K562 (cell line): Measurements from ENCODE around the gene B4GALNT4. TPM values are rescaled to one million over a fixed set of nuclear protein-coding genes. Genes with fewer than 3 reads are reported as not detected.
"Not testable (repeated sequence)": the region's sequence is repeated elsewhere in the genome, so short reads cannot be mapped to it uniquely, and the experiment has no call there.

Source experiments
- ATAC-seq: fragments of 200-7000 bp; cut with Tn5 transposase; 3 replicates; pipeline ENCODE4 v1.9.1; 2020; ENCODE audit warnings: moderate library complexity
- BruUV-seq: library from RNA; stranded (reverse); fragments of 400-500 nt; replicated peaks from 2 replicates; lab custom pipeline; 2021; lab: Mats Ljungman, UMichigan
- CTCF ChIA-PET: fragments of 300-600 bp; formaldehyde crosslinking; extraction: SDS; loops from one replicate; lab custom pipeline; 2021; ENCODE audit warnings: low intra/inter-chr PET ratio; lab: Yijun Ruan, JAX
- POLR2A ChIA-PET: fragments of 300-600, 350-650 bp; sonication (Branson Sonifier 250); formaldehyde crosslinking; extraction: SDS; loops from one replicate; lab custom pipeline; 2021; ENCODE audit warnings: antibody characterized with exemption, inconsistent platforms; lab: Yijun Ruan, JAX
- DNase-seq, 4 experiments: peaks; one replicate each; pipeline versions ENCODE4 v3.0.0 to v3.0.0-alpha.2; 2011 to 2018; ENCODE audit warnings: low spot score in 3 of 4, mixed read lengths in 3 of 4; ENCODE audit errors: extremely low read depth in 1 of 4
- FAIRE-seq: peaks from 2 replicates; lab custom pipeline; 2011; peaks lifted over from hg19 to GRCh38; lab: Jason Lieb, UNC
- H2AFZ ChIP-seq: 2 replicates; pipeline ENCODE4 v1.6.0; 2011; ENCODE audit warnings: low read depth, low read length, control low read depth, inconsistent platforms
- H3K27ac ChIP-seq: fragments of 200-600 bp; 3 replicates; pipeline ENCODE4 v1.8.0; 2011; ENCODE audit warnings: low read depth, mild to moderate bottlenecking, control low read depth, inconsistent platforms, low read length, moderate library complexity, mixed read lengths; ENCODE audit errors: extremely low read depth
- H3K27me3 ChIP-seq, 2 experiments: fragments of 300-600 bp in 1 of 2; 2 replicates in 1 of 2; 3 replicates in 1 of 2; pipeline versions ENCODE4 v1.6.0 to v1.8.0; 2011; ENCODE audit warnings: inconsistent platforms in 2 of 2, low read length in 2 of 2, mild to moderate bottlenecking in 1 of 2, mixed read lengths in 1 of 2, moderate library complexity in 1 of 2; ENCODE audit not compliant: control insufficient read depth in 2 of 2, insufficient read depth in 2 of 2
- H3K36me3 ChIP-seq: fragments of 300-600 bp; 3 replicates; pipeline ENCODE4 v1.8.0; 2011; ENCODE audit warnings: mild to moderate bottlenecking, low read length, inconsistent platforms; ENCODE audit not compliant: control insufficient read depth, insufficient read depth
- H3K4me1 ChIP-seq, 2 experiments: fragments of 200-600 bp in 1 of 2; replicated peaks in 1 of 2; 2 replicates in 1 of 2; 3 replicates in 1 of 2; pipeline versions ENCODE4 v1.5.1 to v1.8.0; 2011; ENCODE audit warnings: inconsistent platforms in 2 of 2, low read length in 2 of 2, mild to moderate bottlenecking in 1 of 2, mixed read lengths in 1 of 2, moderate library complexity in 1 of 2; ENCODE audit not compliant: control insufficient read depth in 2 of 2, insufficient read depth in 2 of 2
- H3K4me2 ChIP-seq: 2 replicates; pipeline ENCODE4 v1.6.1; 2011; ENCODE audit warnings: low read length, control low read depth, inconsistent platforms, mixed read lengths; ENCODE audit not compliant: insufficient read depth
- H3K4me3 ChIP-seq: fragments of 200-600 bp; sonication (generic), shearing (Covaris generic); 2 replicates; pipeline ENCODE4 v1.5.1; 2016; ENCODE audit warnings: control low read depth, inconsistent platforms
- H3K79me2 ChIP-seq: fragments of 200-600 bp; 3 replicates; pipeline ENCODE4 v1.8.0; 2011; ENCODE audit warnings: low read length, inconsistent platforms; ENCODE audit not compliant: control insufficient read depth, insufficient read depth
- H3K9ac ChIP-seq, 2 experiments: 2 replicates each; pipeline versions ENCODE4 v1.6.0 to v1.6.1; 2011; ENCODE audit warnings: low read depth in 2 of 2, low read length in 2 of 2, control low read depth in 1 of 2, inconsistent platforms in 1 of 2, mild to moderate bottlenecking in 1 of 2, mixed read lengths in 1 of 2; ENCODE audit not compliant: insufficient read depth in 1 of 2
- H3K9me1 ChIP-seq: one replicate; pipeline ENCODE4 v1.6.0; 2011; ENCODE audit warnings: inconsistent platforms, mild to moderate bottlenecking, low read length, moderate library complexity; ENCODE audit not compliant: control insufficient read depth, insufficient read depth
- H3K9me3 ChIP-seq: replicated peaks from 2 replicates; pipeline ENCODE4 v1.5.1; 2011; ENCODE audit warnings: low read depth, low read length, inconsistent platforms; ENCODE audit not compliant: control insufficient read depth, insufficient read depth
- H4K20me1 ChIP-seq: replicated peaks from 2 replicates; pipeline ENCODE4 v1.6.1; 2011; ENCODE audit warnings: low read length, inconsistent platforms, mixed read lengths; ENCODE audit not compliant: control insufficient read depth, insufficient read depth
- ADNP ChIP-seq: fragments of 200-800 bp; sonication (Bioruptor generic); IDR thresholded peaks from 2 replicates; pipeline ENCODE4 v1.6.1; 2016; ENCODE audit warnings: missing genetic modification characterization, missing compliant biosample characterization
- CC2D1A ChIP-seq: fragments of 450-650 bp; IDR thresholded peaks from 2 replicates; pipeline ENCODE4 v1.6.1; 2017; ENCODE audit warnings: mild to moderate bottlenecking
- WGBS: fragments of 100-300 bp; shearing (Covaris generic); methylation state at CpG from one replicate; pipeline ENCODE4 v1.1.6; 2016; ENCODE audit warnings: low coverage, mixed read lengths; ENCODE audit not compliant: insufficient coverage; ENCODE audit errors: missing lambda C conversion rate; 5-methylcytosine and 5-hydroxymethylcytosine counted together
- in situ Hi-C: fragments of 300-500 bp; cut with MboI; formaldehyde crosslinking; loops from 4 replicates; pipeline ENCODE4 v1.15.0; 2018; ENCODE audit warnings: inconsistent platforms, mixed read lengths
- intact Hi-C: fragments of 100-400 bp; cut with micrococcal nuclease; formaldehyde crosslinking; loops from 2 replicates; pipeline ENCODE4 v1.14.2; 2022
- polyA plus RNA-seq, 8 experiments: library from polyadenylated mRNA; depleted of rRNA in 4 of 8; stranded (reverse) in 5 of 8; unstranded in 3 of 8; fragments of >200 nt; fragmentation: Nextera tagmentation in 2 of 8; fragmentation: Illumina TruSeq in 1 of 8; extraction: Ambion mirVana in 2 of 8; extraction: Trizol in 1 of 8; gene quantifications; 2 replicates each; pipeline versions ENCODE4 v1.2.1 to v1.2.3, GENCODE V29; 2011 to 2014; ENCODE audit warnings: inconsistent platforms in 1 of 8, missing spikeins in 1 of 8
- total RNA-seq, 7 experiments: library from RNA; depleted of rRNA in 6 of 7; stranded (reverse); fragments of >200 nt in 6 of 7; fragmentation: Illumina TruSeq in 2 of 7; extraction: Trizol in 2 of 7; gene quantifications; 2 replicates each; pipeline versions ENCODE4 v1.2.1 to v1.2.3, GENCODE V29; 2011 to 2021; ENCODE audit warnings: low replicate concordance in 1 of 7
- TF ChIP-seq, protein P1 (sequence below): fragments of 450-650 bp; conservative IDR thresholded peaks from 2 replicates; pipeline ENCODE4 v1.6.1; 2016; ENCODE audit warnings: missing genetic modification characterization, low read depth, mild to moderate bottlenecking, control low read depth, missing compliant biosample characterization
- TF ChIP-seq, protein P2 (sequence below), 3 experiments: fragments of 200-800 bp in 1 of 3; sonication (Bioruptor generic) in 1 of 3; sonication (generic) in 1 of 3; formaldehyde crosslinking in 1 of 3; IDR thresholded peaks; 2 replicates each; pipeline versions ENCODE4 v1.6.1 to v1.8.0; 2016 to 2022; ENCODE audit warnings: mild to moderate bottlenecking in 2 of 3, missing compliant biosample characterization in 2 of 3, missing genetic modification characterization in 2 of 3, missing genetic modification reagents in 1 of 3
- TF ChIP-seq, protein P3 (sequence below), 2 experiments: IDR thresholded peaks; 2 replicates each; pipeline ENCODE4 v1.6.1; 2011; ENCODE audit warnings: borderline replicate concordance in 1 of 2, control low read depth in 1 of 2, low read depth in 1 of 2, low read length in 1 of 2, mild to moderate bottlenecking in 1 of 2, mixed read lengths in 1 of 2, moderate library complexity in 1 of 2; ENCODE audit not compliant: insufficient read depth in 1 of 2, insufficient read length in 1 of 2, poor library complexity in 1 of 2, severe bottlenecking in 1 of 2; ENCODE audit errors: extremely low read depth in 1 of 2
- TF ChIP-seq, protein P4 (sequence below): sonication (generic); formaldehyde crosslinking; IDR thresholded peaks from 2 replicates; pipeline ENCODE4 v1.9.0; 2022; ENCODE audit warnings: mild to moderate bottlenecking, missing genetic modification reagents
- TF ChIP-seq, protein P5 (sequence below): fragments of 200-800 bp; sonication (Bioruptor generic); IDR thresholded peaks from 2 replicates; pipeline ENCODE4 v1.6.1; 2017; ENCODE audit warnings: missing genetic modification characterization, missing compliant biosample characterization
- TF ChIP-seq, protein P6 (sequence below): fragments of 450-650 bp; IDR thresholded peaks from 2 replicates; pipeline ENCODE4 v1.6.1; 2017; ENCODE audit warnings: antibody characterized with exemption
- TF ChIP-seq, protein P7 (sequence below): sonication (generic); formaldehyde crosslinking; IDR thresholded peaks from 2 replicates; pipeline ENCODE4 v1.9.0; 2022; ENCODE audit warnings: mild to moderate bottlenecking, missing genetic modification reagents

Gene B4GALNT4
- total and polyA plus RNA-seq, 9 of the 15 experiments (the other 6 are each of a cell fraction or from before 2014, with no cell fraction given): 0.20 to 37.1 (median 10.8) TPM; not detected in 1

DNA sequence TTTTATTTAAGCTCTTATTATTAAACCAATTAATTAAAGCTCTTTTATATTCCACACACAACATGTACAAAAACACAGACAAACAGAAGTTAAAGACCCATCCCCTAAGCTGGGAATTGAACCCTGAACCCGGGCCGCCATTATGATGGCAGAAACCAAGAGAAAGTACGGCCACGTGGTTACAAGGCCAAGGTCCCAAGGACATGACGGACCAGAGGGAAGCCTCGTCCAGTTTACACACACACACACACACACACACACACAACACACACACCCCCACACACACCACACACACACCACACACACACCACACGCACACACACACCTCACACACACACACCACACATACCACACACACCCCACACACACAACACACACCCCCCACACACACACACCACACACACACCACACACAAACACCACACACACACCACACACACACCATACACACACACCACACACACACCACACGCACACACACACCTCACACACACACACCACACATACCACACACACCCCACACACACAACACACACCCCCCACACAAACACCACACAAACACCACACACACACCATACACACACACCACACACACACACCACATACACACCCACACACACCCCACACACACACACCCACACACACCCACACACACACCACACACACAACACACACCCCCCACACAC lies 19.9 kb upstream of the B4GALNT4 start:
- H3K36me3 ChIP-seq, H3K4me3 ChIP-seq, ATAC-seq, CTCF ChIA-PET, H3K9me1 ChIP-seq, H3K4me2 ChIP-seq, H3K27me3 ChIP-seq, intact Hi-C loops, H3K9me3 ChIP-seq, H3K79me2 ChIP-seq, in situ Hi-C loops, BruUV-seq, H4K20me1 ChIP-seq: not testable (repeated sequence)
- WGBS: 85% methylated on average over 5 of the region's 8 CpGs
- Histone ChIP-seq H2AFZ (peak overlapping the region; percentile 83), H3K27ac (peak overlapping the region; percentile 88; the same call in 2 of the 3 replicates), H3K9ac (peak overlapping the region in 1 of 2 experiments; percentile 75; a peak in 2 of 4 replicates), H3K4me1 (peaks cover 56 to 61% of the 10 kb centered on the region in 2 experiments)
- POLR2A ChIA-PET: interaction anchor here (1.0 to 1.1 kb wide), 3 partner anchors 20 to 142 kb away, joined by 3 to 5 read pairs (median 5); partner anchors contain the start of genes BET1L and RIC8A
- peak in 1 of 4 experiments; percentile 8 for DNase-seq
- FAIRE-seq: peak; percentile 78
- TF ChIP-seq, protein P1, sequence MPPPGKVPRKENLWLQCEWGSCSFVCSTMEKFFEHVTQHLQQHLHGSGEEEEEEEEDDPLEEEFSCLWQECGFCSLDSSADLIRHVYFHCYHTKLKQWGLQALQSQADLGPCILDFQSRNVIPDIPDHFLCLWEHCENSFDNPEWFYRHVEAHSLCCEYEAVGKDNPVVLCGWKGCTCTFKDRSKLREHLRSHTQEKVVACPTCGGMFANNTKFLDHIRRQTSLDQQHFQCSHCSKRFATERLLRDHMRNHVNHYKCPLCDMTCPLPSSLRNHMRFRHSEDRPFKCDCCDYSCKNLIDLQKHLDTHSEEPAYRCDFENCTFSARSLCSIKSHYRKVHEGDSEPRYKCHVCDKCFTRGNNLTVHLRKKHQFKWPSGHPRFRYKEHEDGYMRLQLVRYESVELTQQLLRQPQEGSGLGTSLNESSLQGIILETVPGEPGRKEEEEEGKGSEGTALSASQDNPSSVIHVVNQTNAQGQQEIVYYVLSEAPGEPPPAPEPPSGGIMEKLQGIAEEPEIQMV (tag): 0 out of 2 replicates have a peak, but pooled peaks have one; percentile 36
- TF ChIP-seq, protein P2, sequence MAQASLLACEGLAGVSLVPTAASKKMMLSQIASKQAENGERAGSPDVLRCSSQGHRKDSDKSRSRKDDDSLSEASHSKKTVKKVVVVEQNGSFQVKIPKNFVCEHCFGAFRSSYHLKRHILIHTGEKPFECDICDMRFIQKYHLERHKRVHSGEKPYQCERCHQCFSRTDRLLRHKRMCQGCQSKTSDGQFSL (CRISPR knock-in tag; IDR thresholded peaks at IDR 0.05): peak; percentile 94
- TF ChIP-seq, protein P2 (tag; IDR thresholded peaks at IDR 0.05): peak in 1 of 2 experiments; percentile 79; a peak in 1 of 4 replicates
- TF ChIP-seq, protein P3, sequence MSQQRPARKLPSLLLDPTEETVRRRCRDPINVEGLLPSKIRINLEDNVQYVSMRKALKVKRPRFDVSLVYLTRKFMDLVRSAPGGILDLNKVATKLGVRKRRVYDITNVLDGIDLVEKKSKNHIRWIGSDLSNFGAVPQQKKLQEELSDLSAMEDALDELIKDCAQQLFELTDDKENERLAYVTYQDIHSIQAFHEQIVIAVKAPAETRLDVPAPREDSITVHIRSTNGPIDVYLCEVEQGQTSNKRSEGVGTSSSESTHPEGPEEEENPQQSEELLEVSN (IDR thresholded peaks at IDR 0.05; ENCODE audit: borderline replicate concordance in 1 of 2, extremely low read depth in 1 of 2, insufficient read depth in 1 of 2, insufficient read length in 1 of 2, low read depth in 1 of 2, low read length in 1 of 2, poor library complexity in 1 of 2, severe bottlenecking in 1 of 2): peak in 1 of 2 experiments; percentile 10
- TF ChIP-seq, protein P4, sequence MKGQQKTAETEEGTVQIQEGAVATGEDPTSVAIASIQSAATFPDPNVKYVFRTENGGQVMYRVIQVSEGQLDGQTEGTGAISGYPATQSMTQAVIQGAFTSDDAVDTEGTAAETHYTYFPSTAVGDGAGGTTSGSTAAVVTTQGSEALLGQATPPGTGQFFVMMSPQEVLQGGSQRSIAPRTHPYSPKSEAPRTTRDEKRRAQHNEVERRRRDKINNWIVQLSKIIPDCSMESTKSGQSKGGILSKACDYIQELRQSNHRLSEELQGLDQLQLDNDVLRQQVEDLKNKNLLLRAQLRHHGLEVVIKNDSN (CRISPR knock-in tag): peak; percentile 25; the same call in 1 of the 2 replicates
- TF ChIP-seq, protein P5, sequence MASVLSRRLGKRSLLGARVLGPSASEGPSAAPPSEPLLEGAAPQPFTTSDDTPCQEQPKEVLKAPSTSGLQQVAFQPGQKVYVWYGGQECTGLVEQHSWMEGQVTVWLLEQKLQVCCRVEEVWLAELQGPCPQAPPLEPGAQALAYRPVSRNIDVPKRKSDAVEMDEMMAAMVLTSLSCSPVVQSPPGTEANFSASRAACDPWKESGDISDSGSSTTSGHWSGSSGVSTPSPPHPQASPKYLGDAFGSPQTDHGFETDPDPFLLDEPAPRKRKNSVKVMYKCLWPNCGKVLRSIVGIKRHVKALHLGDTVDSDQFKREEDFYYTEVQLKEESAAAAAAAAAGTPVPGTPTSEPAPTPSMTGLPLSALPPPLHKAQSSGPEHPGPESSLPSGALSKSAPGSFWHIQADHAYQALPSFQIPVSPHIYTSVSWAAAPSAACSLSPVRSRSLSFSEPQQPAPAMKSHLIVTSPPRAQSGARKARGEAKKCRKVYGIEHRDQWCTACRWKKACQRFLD (CRISPR knock-in tag): 0 out of 2 replicates have a peak, but pooled peaks have one; percentile 12
- TF ChIP-seq, protein P6, sequence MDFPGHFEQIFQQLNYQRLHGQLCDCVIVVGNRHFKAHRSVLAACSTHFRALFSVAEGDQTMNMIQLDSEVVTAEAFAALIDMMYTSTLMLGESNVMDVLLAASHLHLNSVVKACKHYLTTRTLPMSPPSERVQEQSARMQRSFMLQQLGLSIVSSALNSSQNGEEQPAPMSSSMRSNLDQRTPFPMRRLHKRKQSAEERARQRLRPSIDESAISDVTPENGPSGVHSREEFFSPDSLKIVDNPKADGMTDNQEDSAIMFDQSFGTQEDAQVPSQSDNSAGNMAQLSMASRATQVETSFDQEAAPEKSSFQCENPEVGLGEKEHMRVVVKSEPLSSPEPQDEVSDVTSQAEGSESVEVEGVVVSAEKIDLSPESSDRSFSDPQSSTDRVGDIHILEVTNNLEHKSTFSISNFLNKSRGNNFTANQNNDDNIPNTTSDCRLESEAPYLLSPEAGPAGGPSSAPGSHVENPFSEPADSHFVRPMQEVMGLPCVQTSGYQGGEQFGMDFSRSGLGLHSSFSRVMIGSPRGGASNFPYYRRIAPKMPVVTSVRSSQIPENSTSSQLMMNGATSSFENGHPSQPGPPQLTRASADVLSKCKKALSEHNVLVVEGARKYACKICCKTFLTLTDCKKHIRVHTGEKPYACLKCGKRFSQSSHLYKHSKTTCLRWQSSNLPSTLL: peak; percentile 88
- peak; percentile 64; the same call in 1 of the 2 replicates for TF ChIP-seq ADNP
- peak; percentile 35; the same call in 1 of the 2 replicates for TF ChIP-seq CC2D1A
- TF ChIP-seq, protein P7, sequence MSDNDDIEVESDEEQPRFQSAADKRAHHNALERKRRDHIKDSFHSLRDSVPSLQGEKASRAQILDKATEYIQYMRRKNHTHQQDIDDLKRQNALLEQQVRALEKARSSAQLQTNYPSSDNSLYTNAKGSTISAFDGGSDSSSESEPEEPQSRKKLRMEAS (CRISPR knock-in tag): peak; percentile 58; the same call in 1 of the 2 replicates
